AG09309 (cell line): ENCODE data around the gene RELL1.
A peak's percentile ranks its signal among the peaks of the same experiment; 100 is the strongest.

Experiments
- DNase-seq: peaks from one replicate; pipeline ENCODE4 v3.0.0-alpha.2; 2010; ENCODE audit warnings: low read depth
- H3K4me3 ChIP-seq: 2 replicates; pipeline ENCODE4 v1.5.1; 2011; ENCODE audit warnings: mild to moderate bottlenecking, low read depth, low read length, moderate library complexity; ENCODE audit not compliant: control insufficient read depth
- TF ChIP-seq, protein P1 (sequence below): IDR thresholded peaks from 2 replicates; pipeline ENCODE4 v1.5.1; 2011; ENCODE audit warnings: mild to moderate bottlenecking, low read depth, low read length, inconsistent platforms; ENCODE audit not compliant: insufficient read depth, control insufficient read depth; ENCODE audit errors: missing control alignments

RELL1 gene

GRCh38 chr4:37717576-37717975 lies 31.4 kb upstream of the RELL1 start:
- DNase-seq: peak; percentile 24
- H3K4me3 ChIP-seq: no peak overlapping the region
- TF ChIP-seq, protein P1, sequence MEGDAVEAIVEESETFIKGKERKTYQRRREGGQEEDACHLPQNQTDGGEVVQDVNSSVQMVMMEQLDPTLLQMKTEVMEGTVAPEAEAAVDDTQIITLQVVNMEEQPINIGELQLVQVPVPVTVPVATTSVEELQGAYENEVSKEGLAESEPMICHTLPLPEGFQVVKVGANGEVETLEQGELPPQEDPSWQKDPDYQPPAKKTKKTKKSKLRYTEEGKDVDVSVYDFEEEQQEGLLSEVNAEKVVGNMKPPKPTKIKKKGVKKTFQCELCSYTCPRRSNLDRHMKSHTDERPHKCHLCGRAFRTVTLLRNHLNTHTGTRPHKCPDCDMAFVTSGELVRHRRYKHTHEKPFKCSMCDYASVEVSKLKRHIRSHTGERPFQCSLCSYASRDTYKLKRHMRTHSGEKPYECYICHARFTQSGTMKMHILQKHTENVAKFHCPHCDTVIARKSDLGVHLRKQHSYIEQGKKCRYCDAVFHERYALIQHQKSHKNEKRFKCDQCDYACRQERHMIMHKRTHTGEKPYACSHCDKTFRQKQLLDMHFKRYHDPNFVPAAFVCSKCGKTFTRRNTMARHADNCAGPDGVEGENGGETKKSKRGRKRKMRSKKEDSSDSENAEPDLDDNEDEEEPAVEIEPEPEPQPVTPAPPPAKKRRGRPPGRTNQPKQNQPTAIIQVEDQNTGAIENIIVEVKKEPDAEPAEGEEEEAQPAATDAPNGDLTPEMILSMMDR: no peak

GRCh38 chr4:37715889-37716402 lies 29.8 kb upstream of the RELL1 start:
- H3K4me3 ChIP-seq: no peak overlapping the region
- no peak for DNase-seq
- TF ChIP-seq, protein P1: no peak

GRCh38 chr4:37710491-37710890 lies 24.3 kb upstream of the RELL1 start:
- no peak overlapping the region for H3K4me3 ChIP-seq
- no peak for DNase-seq
- TF ChIP-seq, protein P1: no peak

GRCh38 chr4:37706032-37706431 lies 19.9 kb upstream of the RELL1 start:
- TF ChIP-seq, protein P1: no peak
- no peak for DNase-seq
- no peak overlapping the region for H3K4me3 ChIP-seq

GRCh38 chr4:37705571-37705970 lies 19.4 kb upstream of the RELL1 start:
- DNase-seq: no peak
- TF ChIP-seq, protein P1: no peak
- H3K4me3 ChIP-seq: no peak overlapping the region

DNA sequence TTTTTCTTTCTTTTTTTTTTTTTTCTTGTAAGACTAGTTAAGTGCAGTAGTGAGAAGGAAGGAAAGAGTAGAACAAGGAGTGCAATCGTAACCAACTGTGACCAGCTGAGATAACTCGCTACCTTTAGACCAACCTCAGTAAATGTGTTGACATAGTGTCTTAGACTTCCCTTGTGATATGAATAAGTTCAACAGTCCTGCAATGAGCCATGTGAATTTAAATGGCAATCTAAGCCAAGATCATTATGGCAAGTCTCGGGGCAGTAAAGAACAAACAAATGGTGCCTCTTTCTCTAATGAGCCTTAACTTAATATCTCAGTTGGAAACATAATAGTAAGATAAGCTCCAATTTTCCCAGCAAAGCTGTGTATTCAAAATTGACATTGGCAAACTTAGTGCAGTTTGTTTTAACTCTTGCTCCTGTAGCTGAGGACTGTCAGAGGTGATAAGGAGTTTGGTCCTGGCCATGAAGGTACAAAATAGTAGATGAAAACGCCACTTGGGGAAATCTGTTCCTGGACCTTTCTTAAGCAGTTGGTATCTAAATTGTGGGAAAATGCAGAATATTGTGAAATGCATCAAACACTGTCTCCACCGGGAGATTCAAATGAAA lies 13.8 kb upstream of the RELL1 start:
- H3K4me3 ChIP-seq: no peak overlapping the region
- TF ChIP-seq, protein P1: no peak

More for the DNA sequence above, 13.8 kb upstream of the RELL1 start:
- no peak for DNase-seq
